GM12865 (cell line): ENCODE data around the gene FAM3B.

ENCODE experiments used
- DNase-seq: peaks from one replicate; pipeline ENCODE4 v3.0.0; 2010; ENCODE audit warnings: low read depth
- H3K4me3 ChIP-seq: 2 replicates; pipeline ENCODE4 v1.5.1; 2011; ENCODE audit warnings: mild to moderate bottlenecking, low read depth, low read length, control low read depth
- CTCF ChIP-seq: IDR thresholded peaks from 2 replicates; pipeline ENCODE4 v1.5.1; 2011; ENCODE audit warnings: low read length, control low read depth, low read depth, inconsistent platforms; ENCODE audit not compliant: insufficient read depth; ENCODE audit errors: missing control alignments

The FAM3B gene

GRCh38 chr21:41326414-41327080 lies 9.9 kb downstream of the FAM3B start:
- no peak overlapping the region for H3K4me3 ChIP-seq
- TF ChIP-seq CTCF = no peak
- DNase-seq = no peak

- no peak for DNase-seq
- no peak for TF ChIP-seq CTCF
- no peak overlapping the region for H3K4me3 ChIP-seq
Measured at GRCh38 chr21:41327753-41328152, 11.2 kb downstream of the FAM3B start.

DNA sequence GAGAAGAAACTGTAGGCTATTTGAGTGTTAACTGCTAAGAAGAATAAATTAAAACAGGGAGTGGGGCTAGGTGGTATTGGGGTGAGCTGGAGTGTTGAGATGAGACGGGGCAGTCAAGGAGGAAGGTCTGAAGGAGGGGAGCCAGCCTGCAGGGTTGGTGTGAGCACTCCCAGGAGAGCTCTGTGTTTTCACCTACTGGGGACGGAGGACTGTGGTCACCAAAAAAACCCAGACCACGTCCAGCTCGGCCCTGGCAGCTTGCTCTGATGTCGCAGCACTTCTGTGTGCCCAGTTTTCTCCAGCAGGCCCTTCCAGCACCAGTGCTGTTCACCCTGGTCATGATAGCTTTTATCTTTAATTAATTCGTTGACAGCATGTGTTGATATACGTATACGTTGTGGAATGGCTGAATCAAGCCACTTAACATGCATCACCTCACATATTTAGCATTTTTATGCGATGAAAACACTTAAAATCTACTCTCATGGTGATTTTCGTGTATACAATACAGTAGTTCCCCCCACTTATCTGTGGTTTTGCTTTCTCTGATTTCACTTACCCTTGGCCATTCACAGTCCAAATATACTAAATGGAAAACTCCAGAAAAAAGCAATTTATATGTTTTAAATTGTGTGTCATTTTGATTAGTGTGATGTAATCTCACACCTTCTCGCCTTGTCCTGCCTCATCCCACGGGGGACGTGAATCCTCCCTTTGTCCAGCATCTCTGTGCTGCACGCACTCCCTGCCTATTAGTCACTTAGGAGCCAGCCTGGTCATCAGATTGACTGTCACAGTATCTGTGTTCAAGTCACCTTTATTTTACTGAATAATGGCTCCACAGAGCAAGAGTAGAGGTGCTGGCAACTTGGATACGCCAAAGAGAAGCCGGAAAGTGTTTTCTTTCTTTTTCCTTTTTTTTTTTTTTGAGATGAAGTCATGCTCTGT lies 12.3 kb downstream of the FAM3B start:
- DNase-seq = no peak
- TF ChIP-seq CTCF = no peak
- no peak overlapping the region for H3K4me3 ChIP-seq

GRCh38 chr21:41333752-41334151 lies 17.2 kb downstream of the FAM3B start:
- DNase-seq = no peak
- no peak for TF ChIP-seq CTCF
- H3K4me3 ChIP-seq = no peak overlapping the region

DNA sequence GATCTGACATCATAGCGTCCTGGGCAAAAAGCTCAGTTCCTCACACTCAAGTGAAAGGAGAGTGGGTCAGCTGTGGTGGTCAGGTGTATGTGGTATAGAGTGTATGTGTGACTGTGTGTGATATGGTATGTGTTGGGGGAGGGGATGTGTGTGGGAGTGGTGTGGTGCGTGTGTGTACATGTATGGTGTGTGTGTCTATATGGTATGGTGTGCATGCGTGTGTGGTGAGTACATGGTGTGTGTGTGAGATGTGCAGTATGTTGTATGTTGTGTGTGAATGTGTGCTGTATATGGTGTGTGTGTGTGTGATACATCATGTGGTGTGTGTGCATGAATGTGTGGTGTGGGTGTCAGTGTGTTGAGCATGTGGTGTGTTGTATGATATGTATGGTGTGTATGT lies 20.9 kb downstream of the FAM3B start:
- no peak for DNase-seq
- H3K4me3 ChIP-seq = no peak overlapping the region
- TF ChIP-seq CTCF = no peak

GRCh38 chr21:41338455-41338854 lies 21.9 kb downstream of the FAM3B start:
- H3K4me3 ChIP-seq = no peak overlapping the region
- TF ChIP-seq CTCF = no peak
- no peak for DNase-seq

- DNase-seq = no peak
- H3K4me3 ChIP-seq = no peak overlapping the region
- no peak for TF ChIP-seq CTCF
Measured at GRCh38 chr21:41342035-41342434, 25.4 kb downstream of the FAM3B start.
